ENCODE results near the gene ARFIP1.

ARFIP1 gene

GRCh38 chr4:152956147-152956546 is 176.4 kb downstream of the ARFIP1 start:
- H3K27me3 ChIP-seq (ENCODE audit: control insufficient read depth in 1 of 2, insufficient read depth in 2 of 2, low read length in 2 of 2) = no peaks in the 10 kb centered on the region
- H3K9me3 ChIP-seq (ENCODE audit: control insufficient read depth in 1 of 2, low read length in 2 of 2) = no peaks in the 10 kb centered on the region
- H3K9ac ChIP-seq (ENCODE audit: low read depth in 1 of 2, low read length in 2 of 2) = no peak overlapping the region
- H3K36me3 ChIP-seq (ENCODE audit: control insufficient read depth in 1 of 2, insufficient read depth in 2 of 2, low read length in 2 of 2) = peaks cover 4 to 8% of the 10 kb centered on the region in 2 donors
- no peak overlapping the region for H3K27ac ChIP-seq (ENCODE audit: low read depth, low read length)
- peaks cover 28 to 41% of the 10 kb centered on the region in 2 donors for H3K4me1 ChIP-seq (ENCODE audit: control insufficient read depth in 1 of 2, insufficient read depth in 2 of 2, low read length in 2 of 2)
- no peak overlapping the region for H3K4me3 ChIP-seq (ENCODE audit: low read depth in 1 of 2, low read length in 2 of 2)

GRCh38 chr4:152956650-152957436 is 177.1 kb downstream of the ARFIP1 start:
- peak overlapping the region in 1 of 2 donors; percentile 20 for H3K9ac ChIP-seq (ENCODE audit: low read depth in 1 of 2, low read length in 2 of 2)
- H3K4me3 ChIP-seq (ENCODE audit: low read depth in 1 of 2, low read length in 2 of 2) = peak overlapping the region; percentile 36 to 47
- H3K36me3 ChIP-seq (ENCODE audit: control insufficient read depth in 1 of 2, insufficient read depth in 2 of 2, low read length in 2 of 2) = peaks cover 4 to 9% of the 10 kb centered on the region in 2 donors
- peaks cover 24 to 34% of the 10 kb centered on the region in 2 donors for H3K4me1 ChIP-seq (ENCODE audit: control insufficient read depth in 1 of 2, insufficient read depth in 2 of 2, low read length in 2 of 2)
- H3K27ac ChIP-seq (ENCODE audit: low read depth, low read length) = peak overlapping the region; percentile 55
- H3K9me3 ChIP-seq (ENCODE audit: control insufficient read depth in 1 of 2, low read length in 2 of 2) = no peaks in the 10 kb centered on the region
- no peaks in the 10 kb centered on the region for H3K27me3 ChIP-seq (ENCODE audit: control insufficient read depth in 1 of 2, insufficient read depth in 2 of 2, low read length in 2 of 2)

- H3K27ac ChIP-seq (ENCODE audit: low read depth, low read length) = peak overlapping the region; percentile 55
- no peak overlapping the region for H3K9ac ChIP-seq (ENCODE audit: low read depth in 1 of 2, low read length in 2 of 2)
- H3K27me3 ChIP-seq (ENCODE audit: control insufficient read depth in 1 of 2, insufficient read depth in 2 of 2, low read length in 2 of 2) = no peaks in the 10 kb centered on the region
- no peaks in the 10 kb centered on the region for H3K9me3 ChIP-seq (ENCODE audit: control insufficient read depth in 1 of 2, low read length in 2 of 2)
- H3K4me1 ChIP-seq (ENCODE audit: control insufficient read depth in 1 of 2, insufficient read depth in 2 of 2, low read length in 2 of 2) = peaks cover 24 to 33% of the 10 kb centered on the region in 2 donors
- peak overlapping the region; percentile 29 to 47 for H3K4me3 ChIP-seq (ENCODE audit: low read depth in 1 of 2, low read length in 2 of 2)
- peaks cover 7 to 9% of the 10 kb centered on the region in 2 donors for H3K36me3 ChIP-seq (ENCODE audit: control insufficient read depth in 1 of 2, insufficient read depth in 2 of 2, low read length in 2 of 2)
Measured at GRCh38 chr4:152957437-152958171, 177.8 kb downstream of the ARFIP1 start.

- peaks cover 3 to 19% of the 10 kb centered on the region in 2 donors for H3K36me3 ChIP-seq (ENCODE audit: control insufficient read depth in 1 of 2, insufficient read depth in 2 of 2, low read length in 2 of 2)
- H3K4me3 ChIP-seq (ENCODE audit: low read depth in 1 of 2, low read length in 2 of 2) = no peak overlapping the region
- no peak overlapping the region for H3K27ac ChIP-seq (ENCODE audit: low read depth, low read length)
- no peaks in the 10 kb centered on the region for H3K9me3 ChIP-seq (ENCODE audit: control insufficient read depth in 1 of 2, low read length in 2 of 2)
- peaks cover 24 to 33% of the 10 kb centered on the region in 2 donors for H3K4me1 ChIP-seq (ENCODE audit: control insufficient read depth in 1 of 2, insufficient read depth in 2 of 2, low read length in 2 of 2)
- H3K9ac ChIP-seq (ENCODE audit: low read depth in 1 of 2, low read length in 2 of 2) = no peak overlapping the region
- no peaks in the 10 kb centered on the region for H3K27me3 ChIP-seq (ENCODE audit: control insufficient read depth in 1 of 2, insufficient read depth in 2 of 2, low read length in 2 of 2)
Measured at GRCh38 chr4:152959080-152959479, 179.3 kb downstream of the ARFIP1 start.

- Histone ChIP-seq H3K9me3 (ENCODE audit: control insufficient read depth in 1 of 2, low read length in 2 of 2) (no peaks in the 10 kb centered on the region), H3K4me3 (ENCODE audit: low read depth in 1 of 2, low read length in 2 of 2) (no peak overlapping the region), H3K27me3 (ENCODE audit: control insufficient read depth in 1 of 2, insufficient read depth in 2 of 2, low read length in 2 of 2) (no peaks in the 10 kb centered on the region), H3K4me1 (ENCODE audit: control insufficient read depth in 1 of 2, insufficient read depth in 2 of 2, low read length in 2 of 2) (peaks cover 24 to 33% of the 10 kb centered on the region in 2 donors), H3K9ac (ENCODE audit: low read depth in 1 of 2, low read length in 2 of 2) (no peak overlapping the region), H3K27ac (ENCODE audit: low read depth, low read length) (no peak overlapping the region), H3K36me3 (ENCODE audit: control insufficient read depth in 1 of 2, insufficient read depth in 2 of 2, low read length in 2 of 2) (peaks cover 3 to 23% of the 10 kb centered on the region in 2 donors)
Measured at GRCh38 chr4:152960082-152960481, 180.3 kb downstream of the ARFIP1 start.

- Histone ChIP-seq H3K9me3 (ENCODE audit: control insufficient read depth in 1 of 2, low read length in 2 of 2) (no peaks in the 10 kb centered on the region), H3K27ac (ENCODE audit: low read depth, low read length) (no peak overlapping the region), H3K27me3 (ENCODE audit: control insufficient read depth in 1 of 2, insufficient read depth in 2 of 2, low read length in 2 of 2) (no peaks in the 10 kb centered on the region), H3K4me1 (ENCODE audit: control insufficient read depth in 1 of 2, insufficient read depth in 2 of 2, low read length in 2 of 2) (peaks cover 24 to 29% of the 10 kb centered on the region in 2 donors), H3K36me3 (ENCODE audit: control insufficient read depth in 1 of 2, insufficient read depth in 2 of 2, low read length in 2 of 2) (peaks cover 6 to 23% of the 10 kb centered on the region in 2 donors), H3K9ac (ENCODE audit: low read depth in 1 of 2, low read length in 2 of 2) (no peak overlapping the region), H3K4me3 (ENCODE audit: low read depth in 1 of 2, low read length in 2 of 2) (no peak overlapping the region)
Measured at GRCh38 chr4:152961014-152961772, 181.4 kb downstream of the ARFIP1 start.

GRCh38 chr4:152961773-152962115 is 182.0 kb downstream of the ARFIP1 start:
- Histone ChIP-seq H3K36me3 (ENCODE audit: control insufficient read depth in 1 of 2, insufficient read depth in 2 of 2, low read length in 2 of 2) (peaks cover 6 to 23% of the 10 kb centered on the region in 2 donors), H3K9ac (ENCODE audit: low read depth in 1 of 2, low read length in 2 of 2) (no peak overlapping the region), H3K27me3 (ENCODE audit: control insufficient read depth in 1 of 2, insufficient read depth in 2 of 2, low read length in 2 of 2) (no peaks in the 10 kb centered on the region), H3K9me3 (ENCODE audit: control insufficient read depth in 1 of 2, low read length in 2 of 2) (no peaks in the 10 kb centered on the region), H3K4me3 (ENCODE audit: low read depth in 1 of 2, low read length in 2 of 2) (no peak overlapping the region), H3K4me1 (ENCODE audit: control insufficient read depth in 1 of 2, insufficient read depth in 2 of 2, low read length in 2 of 2) (peaks cover 19 to 24% of the 10 kb centered on the region in 2 donors), H3K27ac (ENCODE audit: low read depth, low read length) (no peak overlapping the region)
